ENCODE data around the gene CHST5. TPM values are rescaled to one million over a fixed set of nuclear protein-coding genes. Genes with fewer than 3 reads are reported as not detected.
"Not testable (repeated sequence)": the region's sequence is repeated elsewhere in the genome, so short reads cannot be mapped to it uniquely, and the experiment has no call there.

The CHST5 gene
- total RNA-seq, 5 donors from 2014 or later (not counting 1 experiment from before 2014, with no cell fraction given): 0.09 TPM; not detected in 4

DNA sequence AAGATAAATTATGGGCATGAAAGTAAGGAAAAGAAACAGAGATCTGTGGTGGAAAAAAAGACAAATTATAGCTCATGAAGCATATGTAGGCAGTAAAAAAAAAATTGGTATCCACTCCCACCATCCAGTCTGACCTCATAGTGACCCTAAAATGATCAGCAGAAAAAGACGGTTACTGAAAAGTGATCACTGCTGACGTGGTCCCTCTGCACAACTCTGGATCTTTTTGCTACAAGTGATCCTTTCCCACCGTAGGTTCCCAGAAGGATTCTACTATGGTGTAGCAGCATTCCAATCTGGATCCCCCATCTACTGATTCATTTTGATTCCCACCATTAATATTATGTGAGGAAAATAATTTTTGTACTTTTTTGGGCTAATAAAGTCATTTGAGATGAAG, 29.8 kb downstream of the CHST5 start:
- Mint-ChIP-seq H3K4me3 (no peak overlapping the region), H3K4me1 (no peaks in the 10 kb centered on the region)
- CTCF ChIA-PET: interaction anchor here in 1 of 2 donors (0.5 to 0.7 kb wide), 2 partner anchors 9 to 178 kb away, joined by 3 read pairs; no protein-coding TSS in a partner anchor

GRCh38 chr16:75503801-75504200, 32.1 kb downstream of the CHST5 start:
- H3K4me1 ChIP-seq (ENCODE audit: control insufficient read depth in 1 of 2, extremely low read depth in 1 of 2, insufficient read depth in 2 of 2, low read length in 2 of 2): no peaks in the 10 kb centered on the region
- WGBS (ENCODE audit: insufficient coverage): 89% methylated on average over 1 of the region's 1 CpG
- H3K4me1 Mint-ChIP-seq: no peaks in the 10 kb centered on the region
- no peak for ATAC-seq (replicated peaks in 1 of 4)
- ChIA-PET CTCF (no interaction called here), POLR2A (no interaction called here)
- peaks cover 16 to 24% of the 10 kb centered on the region in 2 donors for H3K27me3 Mint-ChIP-seq
- no peak overlapping the region for H3K27ac ChIP-seq (ENCODE audit: low read length)
- no peak overlapping the region for H3K27ac Mint-ChIP-seq
- no peak overlapping the region for H3K4me3 Mint-ChIP-seq
- no peak for DNase-seq
- no peaks in the 10 kb centered on the region for H3K36me3 ChIP-seq (ENCODE audit: control insufficient read depth in 2 of 2, extremely low read depth in 1 of 2, insufficient read depth in 1 of 2, low read length in 1 of 2)
- no peaks in the 10 kb centered on the region for H3K9me3 ChIP-seq
- peaks cover 0 to 11% of the 10 kb centered on the region in 2 experiments for H3K27me3 ChIP-seq (replicated peaks in 1 of 2; ENCODE audit: control insufficient read depth in 2 of 2, extremely low read depth in 1 of 2, insufficient read depth in 2 of 2, low read length in 1 of 2)
- H3K36me3 Mint-ChIP-seq: no peaks in the 10 kb centered on the region
- no peak overlapping the region for H3K4me3 ChIP-seq (ENCODE audit: control insufficient read depth in 1 of 2, extremely low read depth in 1 of 2, low read length in 1 of 2)
- H3K9me3 Mint-ChIP-seq: no peaks in the 10 kb centered on the region

More for the DNA sequence above, 29.8 kb downstream of the CHST5 start:
- H3K27me3 Mint-ChIP-seq: peaks cover 16 to 22% of the 10 kb centered on the region in 2 donors
- WGBS (ENCODE audit: insufficient coverage): 59% methylated on average over 2 of the region's 3 CpGs
- H3K9me3 Mint-ChIP-seq: no peaks in the 10 kb centered on the region
- H3K36me3 Mint-ChIP-seq: no peaks in the 10 kb centered on the region
- POLR2A ChIA-PET: no interaction called here
- H3K27ac ChIP-seq (ENCODE audit: low read length): no peak overlapping the region
- H3K4me3 ChIP-seq (ENCODE audit: control insufficient read depth in 1 of 2, extremely low read depth in 1 of 2, low read length in 1 of 2): no peak overlapping the region
- ATAC-seq (replicated peaks in 1 of 4) (no peak), DNase-seq (no peak)
- H3K27me3 ChIP-seq (replicated peaks in 1 of 2; ENCODE audit: control insufficient read depth in 2 of 2, extremely low read depth in 1 of 2, insufficient read depth in 2 of 2, low read length in 1 of 2): peaks cover 0 to 13% of the 10 kb centered on the region in 2 experiments
- no peaks in the 10 kb centered on the region for H3K4me1 ChIP-seq (ENCODE audit: control insufficient read depth in 1 of 2, extremely low read depth in 1 of 2, insufficient read depth in 2 of 2, low read length in 2 of 2)
- H3K36me3 ChIP-seq (ENCODE audit: control insufficient read depth in 2 of 2, extremely low read depth in 1 of 2, insufficient read depth in 1 of 2, low read length in 1 of 2): no peaks in the 10 kb centered on the region
- no peaks in the 10 kb centered on the region for H3K9me3 ChIP-seq
- H3K27ac Mint-ChIP-seq: no peak overlapping the region

DNA sequence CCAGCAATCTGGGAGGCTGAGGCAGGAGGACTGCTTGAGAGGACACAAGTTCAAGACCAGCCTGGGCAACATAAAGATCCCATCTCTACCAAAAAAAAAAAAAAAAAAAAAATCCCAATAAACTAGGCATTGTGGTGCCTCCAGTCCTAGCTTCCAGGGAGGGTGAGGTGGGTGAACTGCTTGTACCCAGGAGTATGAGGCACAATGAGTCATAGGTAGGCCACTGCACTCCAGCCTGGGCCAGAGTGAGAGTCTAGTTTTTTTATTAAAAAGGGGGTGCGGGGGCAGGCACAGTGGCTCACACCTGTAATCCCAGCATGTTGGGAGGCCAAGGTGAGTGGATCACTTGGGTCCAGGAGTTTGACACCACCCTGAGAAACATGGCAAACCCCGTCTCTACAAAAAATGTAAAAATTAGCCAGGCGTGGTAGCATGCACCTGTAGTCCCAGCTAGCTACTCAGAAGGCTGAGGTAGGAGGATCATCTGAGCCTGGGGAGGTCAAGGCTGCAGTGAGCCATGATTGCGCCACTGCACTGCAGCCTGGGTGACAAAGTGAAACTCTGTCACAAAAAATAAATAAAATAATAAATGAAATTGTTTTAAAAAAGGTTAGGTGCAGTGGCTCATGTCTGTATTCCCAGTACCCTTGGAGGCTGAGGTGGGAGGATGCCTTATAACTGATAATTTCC, 32.8 kb downstream of the CHST5 start:
- WGBS (ENCODE audit: insufficient coverage): 82% methylated on average over 3 of the region's 4 CpGs
- H3K4me1 Mint-ChIP-seq: no peaks in the 10 kb centered on the region
- H3K27me3 Mint-ChIP-seq: peaks cover 10 to 24% of the 10 kb centered on the region in 2 donors
- POLR2A ChIA-PET: no interaction called here
- Histone ChIP-seq H3K4me1 (ENCODE audit: control insufficient read depth in 1 of 2, extremely low read depth in 1 of 2, insufficient read depth in 2 of 2, low read length in 2 of 2) (no peaks in the 10 kb centered on the region), H3K9me3 (no peaks in the 10 kb centered on the region), H3K27me3 (replicated peaks in 1 of 2; ENCODE audit: control insufficient read depth in 2 of 2, extremely low read depth in 1 of 2, insufficient read depth in 2 of 2, low read length in 1 of 2) (peaks cover 0 to 8% of the 10 kb centered on the region in 2 experiments), H3K4me3 (ENCODE audit: control insufficient read depth in 1 of 2, extremely low read depth in 1 of 2, low read length in 1 of 2) (no peak overlapping the region), H3K27ac (ENCODE audit: low read length) (no peak overlapping the region), H3K36me3 (ENCODE audit: control insufficient read depth in 2 of 2, extremely low read depth in 1 of 2, insufficient read depth in 1 of 2, low read length in 1 of 2) (no peaks in the 10 kb centered on the region)
- no peak overlapping the region for H3K4me3 Mint-ChIP-seq
- ATAC-seq (replicated peaks in 1 of 4) (no peak), DNase-seq (no peak)
- no peaks in the 10 kb centered on the region for H3K36me3 Mint-ChIP-seq
- CTCF ChIA-PET: no interaction called here
- H3K9me3 Mint-ChIP-seq: no peaks in the 10 kb centered on the region
- H3K27ac Mint-ChIP-seq: no peak overlapping the region

GRCh38 chr16:75501820-75502219, 34.1 kb downstream of the CHST5 start:
- H3K4me1 Mint-ChIP-seq; H3K9me3 Mint-ChIP-seq; H3K36me3 Mint-ChIP-seq; H3K4me1 ChIP-seq (ENCODE audit: control insufficient read depth in 1 of 2, extremely low read depth in 1 of 2, insufficient read depth in 2 of 2, low read length in 2 of 2); H3K4me3 Mint-ChIP-seq; CTCF ChIA-PET; H3K4me3 ChIP-seq (ENCODE audit: control insufficient read depth in 1 of 2, extremely low read depth in 1 of 2, low read length in 1 of 2); ATAC-seq (replicated peaks in 1 of 4); POLR2A ChIA-PET; H3K9me3 ChIP-seq; H3K27me3 ChIP-seq (replicated peaks in 1 of 2; ENCODE audit: control insufficient read depth in 2 of 2, extremely low read depth in 1 of 2, insufficient read depth in 2 of 2, low read length in 1 of 2); H3K36me3 ChIP-seq (ENCODE audit: control insufficient read depth in 2 of 2, extremely low read depth in 1 of 2, insufficient read depth in 1 of 2, low read length in 1 of 2); H3K27ac Mint-ChIP-seq; H3K27ac ChIP-seq (ENCODE audit: low read length); DNase-seq: not testable (repeated sequence)
- H3K27me3 Mint-ChIP-seq: peaks cover 20 to 30% of the 10 kb centered on the region in 2 donors
- 92% methylated on average over 2 of the region's 6 CpGs for WGBS (ENCODE audit: insufficient coverage)

DNA sequence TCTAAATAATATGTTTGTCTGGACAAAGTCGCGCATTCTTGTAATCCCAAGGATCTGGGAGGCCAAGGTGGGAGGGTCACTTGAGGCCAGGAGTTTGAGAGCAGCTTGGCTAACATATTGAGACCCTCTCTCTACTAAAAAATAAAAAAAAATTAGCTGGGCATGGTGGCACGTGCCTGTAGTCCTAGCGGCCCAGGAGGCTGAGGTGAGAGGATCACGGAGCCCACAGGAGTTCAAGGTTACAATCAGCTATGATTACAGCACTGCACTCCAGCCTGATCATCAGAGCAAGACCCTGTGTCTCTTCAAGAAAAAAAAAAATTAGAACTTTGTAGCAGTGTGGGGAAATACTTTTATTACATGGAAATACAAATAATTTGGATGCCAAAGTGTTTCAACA, 34.5 kb downstream of the CHST5 start:
- POLR2A ChIA-PET: no interaction called here
- no peaks in the 10 kb centered on the region for H3K36me3 Mint-ChIP-seq
- CTCF ChIA-PET: no interaction called here

DNA sequence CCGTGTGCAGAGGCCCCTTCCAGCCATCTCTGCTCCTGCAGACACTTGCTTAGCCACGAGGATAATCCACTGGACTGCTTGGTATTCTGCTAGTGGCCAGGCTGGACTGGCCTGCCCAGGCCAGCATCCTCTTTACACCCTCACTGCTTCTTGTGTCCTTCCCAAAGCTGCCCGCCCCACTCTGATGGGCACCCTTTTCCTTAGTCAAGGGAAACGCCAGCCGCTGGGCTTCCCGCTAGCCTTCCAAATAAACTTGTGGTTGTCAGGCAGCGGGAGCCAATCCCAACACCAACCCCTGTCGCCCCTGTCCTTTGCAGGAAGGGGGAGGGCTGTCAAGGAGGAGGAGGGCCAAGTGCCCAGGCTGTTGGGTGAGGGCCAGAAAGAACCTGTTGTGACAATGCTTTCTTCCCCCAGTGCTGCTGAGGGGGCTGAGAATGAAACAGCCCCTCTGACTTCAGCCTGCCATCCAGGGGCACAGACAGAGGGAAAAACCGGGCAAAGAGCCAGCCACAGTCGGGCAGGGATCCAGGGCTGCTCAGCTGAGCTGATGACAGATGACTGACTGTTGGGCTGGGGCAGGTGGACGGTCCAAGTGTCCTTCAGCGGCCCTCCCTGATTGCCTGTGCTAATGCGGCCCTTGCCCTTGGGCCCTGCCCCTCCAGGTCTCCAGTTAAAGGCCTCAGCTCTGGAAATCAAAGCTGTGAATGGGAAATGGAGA, 37.1 kb downstream of the CHST5 start:
- H3K4me1 Mint-ChIP-seq; H3K4me3 Mint-ChIP-seq; ATAC-seq (replicated peaks in 1 of 4); H3K36me3 Mint-ChIP-seq; H3K36me3 ChIP-seq (ENCODE audit: control insufficient read depth in 2 of 2, extremely low read depth in 1 of 2, insufficient read depth in 1 of 2, low read length in 1 of 2); H3K9me3 Mint-ChIP-seq; DNase-seq; H3K4me3 ChIP-seq (ENCODE audit: control insufficient read depth in 1 of 2, extremely low read depth in 1 of 2, low read length in 1 of 2); H3K27ac Mint-ChIP-seq; POLR2A ChIA-PET; CTCF ChIA-PET; H3K9me3 ChIP-seq; H3K27ac ChIP-seq (ENCODE audit: low read length); H3K4me1 ChIP-seq (ENCODE audit: control insufficient read depth in 1 of 2, extremely low read depth in 1 of 2, insufficient read depth in 2 of 2, low read length in 2 of 2): not testable (repeated sequence)
- no CpG with 5 or more reads among the region's 13 CpGs for WGBS (ENCODE audit: insufficient coverage)
- peaks cover 20 to 28% of the 10 kb centered on the region in 2 donors for H3K27me3 Mint-ChIP-seq
- peaks cover 2 to 28% of the 10 kb centered on the region in 2 experiments for H3K27me3 ChIP-seq (replicated peaks in 1 of 2; ENCODE audit: control insufficient read depth in 2 of 2, extremely low read depth in 1 of 2, insufficient read depth in 2 of 2, low read length in 1 of 2)

More for the DNA sequence above, 34.5 kb downstream of the CHST5 start:
- Mint-ChIP-seq H3K27ac (no peak overlapping the region), H3K27me3 (peaks cover 18 to 29% of the 10 kb centered on the region in 2 donors), H3K4me3 (no peak overlapping the region), H3K9me3 (no peaks in the 10 kb centered on the region), H3K4me1 (no peaks in the 10 kb centered on the region)
- Histone ChIP-seq H3K9me3 (no peaks in the 10 kb centered on the region), H3K4me1 (ENCODE audit: control insufficient read depth in 1 of 2, extremely low read depth in 1 of 2, insufficient read depth in 2 of 2, low read length in 2 of 2) (no peaks in the 10 kb centered on the region), H3K27me3 (replicated peaks in 1 of 2; ENCODE audit: control insufficient read depth in 2 of 2, extremely low read depth in 1 of 2, insufficient read depth in 2 of 2, low read length in 1 of 2) (peaks cover 0 to 8% of the 10 kb centered on the region in 2 experiments), H3K4me3 (ENCODE audit: control insufficient read depth in 1 of 2, extremely low read depth in 1 of 2, low read length in 1 of 2) (no peak overlapping the region), H3K27ac (ENCODE audit: low read length) (no peak overlapping the region), H3K36me3 (ENCODE audit: control insufficient read depth in 2 of 2, extremely low read depth in 1 of 2, insufficient read depth in 1 of 2, low read length in 1 of 2) (no peaks in the 10 kb centered on the region)
- ATAC-seq (replicated peaks in 1 of 4): no peak
- no CpG with 5 or more reads among the region's 5 CpGs for whole genome bisulfite sequencing (ENCODE audit: insufficient coverage)
- no peak for DNase-seq
